Measurements from ENCODE around the gene COA5. TPM values are rescaled to one million over a fixed set of nuclear protein-coding genes. Genes with fewer than 3 reads are reported as not detected.

Gene COA5
- total RNA-seq, 1 experiment from 2014 or later = 18.6 TPM

- Histone ChIP-seq H3K9me2 (ENCODE audit: insufficient read depth) (no peaks in the 10 kb centered on the region), H2AFZ (ENCODE audit: low read depth, low read length, poor library complexity, severe bottlenecking) (no peak overlapping the region), H3K4me3 (replicated peaks in 1 of 2; ENCODE audit: low read depth in 1 of 2, low read length in 2 of 2) (no peak overlapping the region), H3K4me1 (ENCODE audit: control insufficient read depth in 1 of 2, insufficient read depth in 2 of 2, low read length in 2 of 2) (no peaks in the 10 kb centered on the region), H3K9me3 (ENCODE audit: control insufficient read depth in 1 of 2, insufficient read depth in 1 of 2, low read depth in 1 of 2, low read length in 2 of 2) (no peaks in the 10 kb centered on the region), H4K20me1 (ENCODE audit: insufficient read depth) (no peaks in the 10 kb centered on the region), H3K79me2 (ENCODE audit: insufficient read depth, low read length) (no peaks in the 10 kb centered on the region), H3K36me3 (ENCODE audit: control insufficient read depth in 1 of 2, insufficient read depth in 2 of 2, low read length in 2 of 2) (no peaks in the 10 kb centered on the region), H3K9ac (ENCODE audit: low read length) (no peak overlapping the region), H3K27ac (ENCODE audit: low read depth, low read length) (no peak overlapping the region), H3K4me2 (ENCODE audit: low read length) (no peak overlapping the region), H3K27me3 (ENCODE audit: insufficient read depth, low read length) (no peaks in the 10 kb centered on the region)
- no peak for ATAC-seq
- ChIA-PET POLR2A (no interaction called here), RAD21 (ENCODE audit: low non-redundant PET in 1 of 2, low total read pairs in 2 of 2, uncharacterized antibody in 2 of 2, unreplicated experiment in 2 of 2) (no interaction called here), CTCF (interaction anchor here (1.1 kb wide), 1 partner anchor 16 kb away, joined by 3 read pairs; no protein-coding TSS in a partner anchor)
- BruUV-seq (replicated peaks) = no TSS peak
- no peak for TF ChIP-seq ELF1 (IDR thresholded peaks at IDR 0.05; ENCODE audit: borderline replicate concordance, low read depth)
- TF ChIP-seq CTCF (IDR thresholded peaks at IDR 0.05 in 2 of 3, conservative IDR thresholded peaks at IDR 0.05 in 1 of 3; ENCODE audit: borderline replicate concordance in 1 of 3, insufficient read depth in 1 of 3, low read depth in 2 of 3, low read length in 2 of 3) = no peak
- no peak for TF ChIP-seq CEBPB (IDR thresholded peaks at IDR 0.05; ENCODE audit: low read depth)
- no peak for TF ChIP-seq ZNF274 (IDR thresholded peaks at IDR 0.05; ENCODE audit: low read depth, low read length)
- no peak for TF ChIP-seq EZH2phosphoT487 (IDR thresholded peaks at IDR 0.05; ENCODE audit: borderline replicate concordance)
- no peak for TF ChIP-seq POLR2AphosphoS5 (IDR thresholded peaks at IDR 0.05; ENCODE audit: low read depth, low read length)
- TF ChIP-seq ZBTB33 (IDR thresholded peaks at IDR 0.05; ENCODE audit: extremely low read depth, insufficient replicate concordance, low read length) = no peak
- TF ChIP-seq EGR1 (IDR thresholded peaks at IDR 0.05; ENCODE audit: low read depth) = no peak
- no peak for TF ChIP-seq ZFX (IDR thresholded peaks at IDR 0.05)
- no peak for TF ChIP-seq MAX (IDR thresholded peaks at IDR 0.05)
- TF ChIP-seq TCF7L2 (IDR thresholded peaks at IDR 0.05; ENCODE audit: borderline replicate concordance, extremely low read depth, insufficient read depth, insufficient read length) = no peak
- no peak for TF ChIP-seq YY1 (IDR thresholded peaks at IDR 0.05; ENCODE audit: extremely low read depth, insufficient replicate concordance, low read depth, low read length)
- TF ChIP-seq FOSL1 (IDR thresholded peaks at IDR 0.05; ENCODE audit: low read depth) = no peak
- no peak for TF ChIP-seq ATF3 (IDR thresholded peaks at IDR 0.05)
- no peak for DNase-seq (ENCODE audit: low read depth, low spot score)
- intact Hi-C loops (cut with micrococcal nuclease) = no loop called here
Measured at GRCh38 chr2:98585386-98585785, 22.9 kb downstream of the COA5 start.

All from HCT116 (cell line).